GM08714 (cell line): ENCODE results near the gene TMEM81.

Experiments used
- H3K4me3 ChIP-seq: fragments of 200-500 bp; sonication (Bioruptor generic); 2 replicates; pipeline ENCODE4 v1.5.1; 2014; ENCODE audit warnings: mild to moderate bottlenecking, low read length, inconsistent platforms
- ZNF274 ChIP-seq: IDR thresholded peaks from 2 replicates; pipeline ENCODE4 v1.6.1; 2012; ENCODE audit warnings: mild to moderate bottlenecking, low read depth, low read length

The TMEM81 gene

DNA sequence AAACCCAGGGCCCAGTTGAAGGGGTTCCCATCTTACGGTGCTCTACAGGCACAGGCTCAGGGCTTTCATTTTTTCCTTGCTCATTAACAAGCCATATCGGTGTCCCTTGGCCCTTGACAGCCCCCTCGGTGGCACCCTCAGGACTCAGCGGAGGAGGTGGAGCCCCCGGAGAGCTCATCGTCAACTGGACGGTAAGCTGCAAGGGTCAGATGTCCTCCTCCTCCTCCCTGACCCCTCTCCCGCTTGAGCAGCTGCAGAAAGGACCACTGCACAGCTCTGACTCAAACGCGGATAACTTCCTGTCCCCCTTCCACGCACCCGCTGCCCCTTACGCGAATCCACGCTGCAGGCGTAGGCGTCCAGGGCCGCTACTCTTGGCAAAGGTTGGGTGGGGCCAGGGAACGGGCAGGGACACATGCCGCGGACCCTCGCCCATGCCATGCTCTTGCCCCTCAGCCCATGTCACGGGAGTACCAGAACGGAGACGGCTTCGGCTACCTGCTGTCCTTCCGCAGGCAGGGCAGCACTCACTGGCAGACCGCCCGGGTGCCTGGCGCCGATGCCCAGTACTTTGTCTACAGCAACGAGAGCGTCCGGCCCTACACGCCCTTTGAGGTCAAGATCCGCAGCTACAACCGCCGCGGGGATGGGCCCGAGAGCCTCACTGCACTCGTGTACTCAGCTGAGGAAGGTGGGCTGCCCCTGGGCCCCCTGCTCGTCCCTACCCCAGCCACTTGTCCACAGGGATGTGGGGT, 14.7 kb downstream of the TMEM81 start:
- TF ChIP-seq ZNF274: no peak
- no peak overlapping the region for H3K4me3 ChIP-seq

DNA sequence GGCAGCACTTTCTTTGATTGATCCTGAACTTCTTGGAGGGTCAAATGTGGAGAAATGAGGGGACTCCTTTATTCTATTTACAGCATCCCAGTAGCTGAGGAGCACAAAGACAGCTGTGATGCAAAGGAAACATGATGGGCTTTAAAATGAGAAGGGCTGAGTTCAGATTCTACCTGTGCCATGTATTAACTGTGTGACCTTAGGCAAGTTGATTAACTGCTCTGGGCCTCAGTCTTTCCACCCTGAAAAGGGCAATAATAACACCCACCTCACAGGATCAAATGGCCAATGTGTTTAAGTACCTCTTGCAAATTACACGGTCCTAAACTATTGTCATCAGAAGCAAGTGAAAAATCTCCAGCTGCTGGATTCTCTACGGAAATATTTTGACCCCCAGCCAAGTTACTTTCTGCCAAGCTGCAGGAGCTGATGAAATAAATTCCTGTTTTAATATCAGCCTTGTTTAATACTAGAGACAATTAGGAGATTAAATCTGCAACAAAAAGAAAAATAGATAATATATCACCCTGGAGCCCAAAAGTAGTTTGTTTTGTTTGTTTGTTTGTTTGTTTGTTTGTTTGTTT, 15.7 kb downstream of the TMEM81 start:
- H3K4me3 ChIP-seq: no peak overlapping the region
- no peak for TF ChIP-seq ZNF274

DNA sequence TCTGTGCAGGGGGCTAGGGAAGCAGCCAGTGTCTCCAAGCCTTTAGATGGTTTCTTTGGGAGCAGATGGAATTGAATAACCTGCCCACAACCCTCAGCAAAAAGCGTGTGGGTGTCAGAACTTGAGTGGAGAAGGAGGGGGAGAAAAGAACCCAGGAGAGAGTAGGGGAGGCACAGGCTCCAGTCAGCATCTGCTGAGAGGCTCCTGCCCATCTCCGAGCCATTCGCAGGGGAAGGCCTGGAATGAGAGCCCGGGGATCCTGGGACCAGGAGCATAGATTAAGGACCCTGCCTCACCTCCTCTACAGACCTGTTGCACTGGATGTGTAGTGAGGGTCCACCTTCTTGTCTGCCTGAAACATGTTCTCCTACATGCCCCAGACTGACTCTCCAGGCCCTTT, 16.3 kb downstream of the TMEM81 start:
- TF ChIP-seq ZNF274: no peak
- H3K4me3 ChIP-seq: no peak overlapping the region

DNA sequence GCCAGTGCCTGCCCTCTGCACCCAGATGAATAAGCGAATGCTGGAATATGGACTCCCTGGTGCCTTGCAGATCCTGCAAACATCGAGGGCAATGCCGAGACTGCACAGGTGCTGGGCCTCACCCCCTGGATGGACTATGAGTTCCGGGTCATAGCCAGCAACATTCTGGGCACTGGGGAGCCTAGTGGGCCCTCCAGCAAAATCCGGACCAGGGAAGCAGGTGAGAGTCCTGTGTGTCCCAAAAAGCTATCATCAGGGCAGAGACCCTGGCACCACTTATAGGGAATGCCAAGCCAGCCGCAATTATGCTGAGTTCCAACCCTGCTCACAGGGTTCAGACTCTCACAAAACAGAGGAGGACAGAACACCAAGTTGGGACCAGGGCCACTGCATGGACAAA, 17.2 kb downstream of the TMEM81 start:
- H3K4me3 ChIP-seq: no peak overlapping the region
- no peak for TF ChIP-seq ZNF274

DNA sequence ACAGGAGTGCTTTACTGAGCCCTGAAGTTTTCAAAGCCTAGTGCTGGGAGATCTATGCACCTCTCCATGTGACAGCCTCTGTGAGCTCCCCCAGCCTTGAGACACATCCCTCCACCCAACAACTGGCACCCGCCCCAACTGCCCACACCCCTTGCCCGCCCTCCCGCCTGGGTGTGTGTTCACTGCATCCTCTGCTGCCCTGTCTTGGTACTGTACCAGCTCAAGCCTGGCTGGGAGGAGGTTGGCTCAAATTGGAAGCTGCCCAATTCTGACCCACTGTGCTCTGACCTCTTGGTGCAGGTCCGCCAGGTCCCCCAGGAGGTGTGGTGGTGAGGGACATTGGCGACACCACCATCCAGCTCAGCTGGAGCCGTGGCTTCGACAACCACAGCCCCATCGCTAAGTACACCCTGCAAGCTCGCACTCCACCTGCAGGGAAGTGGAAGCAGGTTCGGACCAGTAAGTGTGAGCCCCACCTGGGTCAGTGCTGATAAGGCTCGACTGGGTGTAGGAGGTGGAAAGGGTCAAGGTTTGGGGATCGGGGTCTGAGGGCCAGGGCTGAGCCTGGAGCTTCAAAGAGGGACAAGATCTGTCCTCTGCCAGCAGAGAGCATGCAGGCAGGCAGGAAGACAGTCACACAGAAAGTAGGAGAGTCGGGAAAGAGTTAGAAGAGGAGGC, 18.0 kb downstream of the TMEM81 start:
- TF ChIP-seq ZNF274: no peak
- H3K4me3 ChIP-seq: no peak overlapping the region

DNA sequence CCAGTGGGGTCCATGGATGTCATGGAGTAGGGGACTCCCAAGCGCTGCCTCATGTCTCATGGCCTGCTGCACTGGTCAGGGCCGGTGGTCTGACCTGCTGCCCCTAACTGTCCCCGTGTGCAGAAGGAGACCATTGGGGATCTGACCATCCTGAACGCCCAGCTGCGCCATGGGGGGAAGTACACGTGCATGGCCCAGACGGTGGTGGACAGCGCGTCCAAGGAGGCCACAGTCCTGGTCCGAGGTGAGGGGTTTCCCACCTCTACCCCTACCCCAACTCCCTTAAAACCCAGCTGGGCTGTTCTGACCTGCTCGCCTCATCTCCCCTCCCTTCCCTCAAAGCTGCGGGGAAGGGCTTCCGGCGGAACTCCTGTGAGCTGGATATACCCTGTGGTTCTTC, 18.6 kb downstream of the TMEM81 start:
- H3K4me3 ChIP-seq: no peak overlapping the region
- TF ChIP-seq ZNF274: no peak

DNA sequence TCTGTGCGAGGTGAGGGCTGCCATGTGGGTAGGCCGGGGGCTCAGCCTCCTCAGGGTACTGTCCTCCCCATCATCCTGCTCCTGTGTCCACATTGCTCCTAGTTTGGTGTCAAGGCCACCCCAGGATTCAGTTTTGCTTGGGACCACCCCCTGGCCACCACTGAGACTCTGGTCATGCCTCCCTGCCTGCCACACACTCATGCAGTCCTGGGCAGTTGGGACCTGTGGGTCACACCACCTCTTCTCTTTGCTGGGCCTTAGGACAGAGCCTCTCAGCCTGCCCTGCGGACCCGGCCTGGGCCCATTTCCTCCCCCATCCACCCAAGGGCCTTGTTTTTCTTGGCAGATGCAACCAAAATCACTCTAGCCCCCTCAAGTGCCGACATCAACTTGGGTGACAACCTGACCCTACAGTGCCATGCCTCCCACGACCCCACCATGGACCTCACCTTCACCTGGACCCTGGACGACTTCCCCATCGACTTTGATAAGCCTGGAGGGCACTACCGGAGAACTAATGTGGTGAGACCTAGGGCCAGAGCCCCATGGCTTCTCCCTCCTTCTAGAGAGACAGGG, 19.4 kb downstream of the TMEM81 start:
- H3K4me3 ChIP-seq: no peak overlapping the region
- no peak for TF ChIP-seq ZNF274

DNA sequence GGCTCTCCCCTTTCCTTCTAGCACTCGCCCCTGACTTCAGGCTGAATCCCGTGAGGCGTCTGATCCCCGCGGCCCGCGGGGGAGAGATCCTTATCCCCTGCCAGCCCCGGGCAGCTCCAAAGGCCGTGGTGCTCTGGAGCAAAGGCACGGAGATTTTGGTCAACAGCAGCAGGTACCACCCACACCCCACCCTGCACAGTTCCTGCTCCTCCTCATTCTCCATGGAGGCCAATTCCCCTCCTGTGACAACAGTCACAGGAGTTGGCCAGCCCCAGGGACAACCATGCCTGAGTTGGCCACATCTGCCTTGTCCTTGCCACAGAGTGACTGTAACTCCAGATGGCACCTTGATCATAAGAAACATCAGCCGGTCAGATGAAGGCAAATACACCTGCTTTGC, 20.0 kb downstream of the TMEM81 start:
- no peak for TF ChIP-seq ZNF274
- H3K4me3 ChIP-seq: no peak overlapping the region

DNA sequence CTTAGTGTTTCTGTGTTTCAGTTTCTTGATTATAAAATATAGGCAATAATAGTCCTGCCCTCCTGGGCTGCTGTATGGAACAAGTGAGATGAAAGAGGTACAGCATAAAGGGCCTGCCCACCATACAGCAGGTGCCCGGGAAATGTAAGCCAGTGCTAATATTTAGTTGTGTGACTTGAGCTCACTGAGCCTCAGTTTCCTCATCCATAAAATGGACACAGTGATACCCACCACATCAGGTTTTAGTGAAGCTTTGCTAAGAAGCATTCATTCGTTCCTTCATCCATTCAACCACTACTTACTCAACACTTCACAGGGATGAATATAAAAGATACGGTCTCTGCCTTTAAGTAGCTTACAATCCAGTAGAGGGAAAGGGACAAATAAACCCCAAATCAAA, 21.4 kb downstream of the TMEM81 start:
- no peak for TF ChIP-seq ZNF274
- H3K4me3 ChIP-seq: no peak overlapping the region

DNA sequence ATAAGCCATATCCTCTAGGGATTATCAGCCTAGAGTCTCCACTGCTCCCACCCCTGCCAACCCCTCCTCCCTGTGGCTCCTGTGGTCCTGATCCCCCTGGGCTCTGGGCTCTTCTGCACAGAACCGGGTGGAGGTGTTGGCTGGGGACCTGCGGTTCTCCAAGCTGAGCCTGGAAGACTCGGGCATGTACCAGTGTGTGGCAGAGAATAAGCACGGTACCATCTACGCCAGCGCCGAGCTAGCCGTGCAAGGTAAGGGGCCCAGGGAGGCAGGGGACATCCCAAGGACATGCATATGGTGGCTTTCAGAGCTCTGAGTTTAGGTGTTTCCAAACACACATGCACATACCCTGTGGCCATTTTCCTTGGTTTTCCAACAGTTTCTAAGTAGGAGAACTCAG, 21.9 kb downstream of the TMEM81 start:
- H3K4me3 ChIP-seq: no peak overlapping the region
- TF ChIP-seq ZNF274: no peak

DNA sequence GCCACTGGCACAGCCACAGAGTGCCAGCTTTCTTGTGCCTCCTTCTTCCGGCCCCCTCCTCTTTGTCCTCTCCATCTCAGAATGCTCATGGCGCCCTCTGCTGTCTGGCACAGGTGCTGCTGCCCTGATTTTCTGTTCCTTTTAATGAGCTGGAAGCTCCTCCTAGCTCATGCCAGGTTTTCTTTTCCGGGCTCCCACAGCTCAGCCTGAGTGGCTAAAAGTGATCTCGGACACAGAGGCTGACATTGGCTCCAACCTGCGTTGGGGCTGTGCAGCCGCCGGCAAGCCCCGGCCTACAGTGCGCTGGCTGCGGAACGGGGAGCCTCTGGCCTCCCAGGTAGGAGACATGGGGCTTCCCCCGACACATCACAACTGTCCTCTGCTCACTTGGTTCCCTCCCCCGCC, 22.6 kb downstream of the TMEM81 start:
- no peak for TF ChIP-seq ZNF274
- no peak overlapping the region for H3K4me3 ChIP-seq

DNA sequence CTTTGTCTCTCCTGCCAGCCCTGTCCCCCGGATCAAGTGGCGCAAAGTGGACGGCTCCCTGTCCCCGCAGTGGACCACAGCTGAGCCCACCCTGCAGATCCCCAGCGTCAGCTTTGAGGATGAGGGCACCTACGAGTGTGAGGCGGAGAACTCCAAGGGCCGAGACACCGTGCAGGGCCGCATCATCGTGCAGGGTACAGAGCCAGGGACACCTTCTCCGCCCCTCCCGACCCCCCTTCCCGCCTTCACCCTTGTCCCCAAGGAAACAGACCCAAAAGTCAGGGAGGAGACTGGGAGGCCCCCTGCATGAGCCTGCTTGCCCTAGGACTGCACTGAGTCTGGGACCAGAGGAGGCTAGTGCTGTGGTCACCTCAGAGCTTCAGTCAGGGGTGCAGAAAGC, 23.0 kb downstream of the TMEM81 start:
- H3K4me3 ChIP-seq: no peak overlapping the region
- TF ChIP-seq ZNF274: no peak

DNA sequence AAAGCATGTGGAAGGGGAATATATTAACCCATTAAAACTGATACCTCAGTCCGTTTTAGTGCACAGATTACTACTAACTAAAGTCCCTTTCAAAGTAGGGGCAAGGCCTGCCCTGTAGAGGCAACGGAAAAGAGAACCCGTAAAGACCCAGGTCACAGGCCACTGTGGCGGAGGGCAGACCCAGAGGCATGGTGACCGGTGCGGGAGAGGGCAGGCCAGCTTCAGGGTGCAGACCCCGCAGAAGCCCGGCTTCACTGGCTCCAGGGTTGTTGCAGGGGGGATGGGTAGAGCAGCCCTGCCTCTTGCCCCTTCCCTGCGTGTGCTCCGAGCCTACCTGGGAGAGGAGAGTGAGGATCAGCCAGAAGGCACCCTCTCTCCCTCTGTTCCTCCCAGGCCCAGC, 23.5 kb downstream of the TMEM81 start:
- TF ChIP-seq ZNF274: no peak
- H3K4me3 ChIP-seq: no peak overlapping the region

DNA sequence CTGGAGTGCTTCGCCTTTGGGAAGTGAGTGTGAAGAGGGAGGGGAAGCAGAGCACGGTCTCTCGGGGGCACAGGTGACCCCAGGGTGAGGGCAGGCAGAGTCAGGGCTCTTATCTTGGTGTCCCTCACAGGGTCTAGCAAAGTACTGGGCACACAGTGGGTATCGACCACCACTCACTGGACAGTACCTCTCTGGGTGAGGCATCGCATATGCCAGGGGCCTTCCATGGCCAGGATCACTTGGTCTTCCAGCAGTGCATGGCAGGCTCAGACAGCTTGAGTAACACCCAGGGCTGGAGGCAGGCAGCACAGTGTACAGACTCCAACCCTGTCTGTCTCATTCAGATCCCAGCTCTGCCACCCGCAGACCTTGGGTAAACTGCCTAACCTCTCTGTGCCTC, 24.6 kb downstream of the TMEM81 start:
- H3K4me3 ChIP-seq: no peak overlapping the region
- TF ChIP-seq ZNF274: no peak

DNA sequence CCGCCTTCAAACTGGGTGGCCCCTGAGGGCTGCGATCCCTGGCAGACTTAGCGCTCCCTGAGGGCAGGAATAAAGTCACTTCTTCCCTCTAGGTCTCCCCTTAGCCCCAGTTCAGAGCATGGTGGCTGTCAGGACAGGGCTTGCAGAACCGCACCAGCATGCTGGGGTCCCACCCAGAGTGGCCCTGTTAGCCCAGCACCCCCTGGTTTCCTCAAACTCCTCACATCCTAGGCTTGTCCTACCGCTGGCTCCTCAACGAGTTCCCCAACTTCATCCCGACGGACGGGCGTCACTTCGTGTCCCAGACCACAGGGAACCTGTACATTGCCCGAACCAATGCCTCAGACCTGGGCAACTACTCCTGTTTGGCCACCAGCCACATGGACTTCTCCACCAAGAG, 25.4 kb downstream of the TMEM81 start:
- H3K4me3 ChIP-seq: no peak overlapping the region
- no peak for TF ChIP-seq ZNF274
